ENCODE measurements around the gene PPP4R3A.
A peak's percentile ranks its signal among the peaks of the same experiment; 100 is the strongest.
"Not testable (repeated sequence)": the region's sequence is repeated elsewhere in the genome, so short reads cannot be mapped to it uniquely, and the experiment has no call there.

Gene PPP4R3A

GRCh38 chr14:91429385-91429784 is 80.7 kb downstream of the PPP4R3A start:
- Histone ChIP-seq H3K36me3 (ENCODE audit: insufficient read depth, low read length) (no peaks in the 10 kb centered on the region), H3K27ac (ENCODE audit: low read depth, low read length) (no peak overlapping the region), H3K9me3 (ENCODE audit: insufficient read depth, low read depth, low read length) (0 out of 2 replicates have a peak, but pooled peaks cover 2% of the 10 kb centered on the region), H3K4me3 (ENCODE audit: low read length) (no peak overlapping the region), H3K4me1 (ENCODE audit: insufficient read depth, low read length) (no peaks in the 10 kb centered on the region), H3K9ac (ENCODE audit: low read depth, low read length) (no peak overlapping the region), H3K27me3 (ENCODE audit: insufficient read depth, low read length) (no peaks in the 10 kb centered on the region)
- WGBS = 90% methylated on average over 2 of the region's 3 CpGs

- H3K36me3 ChIP-seq (ENCODE audit: insufficient read depth, low read length); H3K9me3 ChIP-seq (ENCODE audit: insufficient read depth, low read depth, low read length); H3K4me1 ChIP-seq (ENCODE audit: insufficient read depth, low read length); H3K4me3 ChIP-seq (ENCODE audit: low read length); H3K27me3 ChIP-seq (ENCODE audit: insufficient read depth, low read length); H3K27ac ChIP-seq (ENCODE audit: low read depth, low read length); H3K9ac ChIP-seq (ENCODE audit: low read depth, low read length): not testable (repeated sequence)
- 76% methylated on average over 1 of the region's 1 CpG for WGBS
Measured at GRCh38 chr14:91428931-91429330, 81.2 kb downstream of the PPP4R3A start.

GRCh38 chr14:91425531-91425944 is 84.6 kb downstream of the PPP4R3A start:
- 92% methylated on average over 9 of the region's 9 CpGs for WGBS
- H3K36me3 ChIP-seq (ENCODE audit: insufficient read depth, low read length); H3K27me3 ChIP-seq (ENCODE audit: insufficient read depth, low read length); H3K4me3 ChIP-seq (ENCODE audit: low read length); H3K9me3 ChIP-seq (ENCODE audit: insufficient read depth, low read depth, low read length); H3K4me1 ChIP-seq (ENCODE audit: insufficient read depth, low read length); H3K9ac ChIP-seq (ENCODE audit: low read depth, low read length); H3K27ac ChIP-seq (ENCODE audit: low read depth, low read length): not testable (repeated sequence)

- H3K27ac ChIP-seq (ENCODE audit: low read depth, low read length) = no peak overlapping the region
- no peak overlapping the region for H3K9ac ChIP-seq (ENCODE audit: low read depth, low read length)
- 90% methylated on average over 9 of the region's 9 CpGs for WGBS
Measured at GRCh38 chr14:91424813-91425530, 85.1 kb downstream of the PPP4R3A start.

GRCh38 chr14:91420686-91421085 is 89.4 kb downstream of the PPP4R3A start:
- Histone ChIP-seq H3K4me1 (ENCODE audit: insufficient read depth, low read length) (peaks cover 8% of the 10 kb centered on the region), H3K4me3 (ENCODE audit: low read length) (no peak overlapping the region), H3K9me3 (ENCODE audit: insufficient read depth, low read depth, low read length) (0 out of 2 replicates have a peak, but pooled peaks cover 3% of the 10 kb centered on the region), H3K27ac (ENCODE audit: low read depth, low read length) (no peak overlapping the region), H3K36me3 (ENCODE audit: insufficient read depth, low read length) (no peaks in the 10 kb centered on the region), H3K27me3 (ENCODE audit: insufficient read depth, low read length) (no peaks in the 10 kb centered on the region), H3K9ac (ENCODE audit: low read depth, low read length) (no peak overlapping the region)
- WGBS = 91% methylated on average over 2 of the region's 2 CpGs

More at GRCh38 chr14:91424813-91425530, 85.1 kb downstream of the PPP4R3A start:
- H3K4me3 ChIP-seq (ENCODE audit: low read length) = no peak overlapping the region
- no peaks in the 10 kb centered on the region for H3K4me1 ChIP-seq (ENCODE audit: insufficient read depth, low read length)
- H3K27me3 ChIP-seq (ENCODE audit: insufficient read depth, low read length) = no peaks in the 10 kb centered on the region
- 0 out of 2 replicates have a peak, but pooled peaks cover 3% of the 10 kb centered on the region for H3K9me3 ChIP-seq (ENCODE audit: insufficient read depth, low read depth, low read length)
- no peaks in the 10 kb centered on the region for H3K36me3 ChIP-seq (ENCODE audit: insufficient read depth, low read length)

- Histone ChIP-seq H3K27me3 (ENCODE audit: insufficient read depth, low read length) (no peaks in the 10 kb centered on the region), H3K27ac (ENCODE audit: low read depth, low read length) (no peak overlapping the region), H3K4me1 (ENCODE audit: insufficient read depth, low read length) (peaks cover 12% of the 10 kb centered on the region), H3K36me3 (ENCODE audit: insufficient read depth, low read length) (peaks cover under 1% of the 10 kb centered on the region; the same call in 1 of the 2 replicates), H3K9me3 (ENCODE audit: insufficient read depth, low read depth, low read length) (0 out of 2 replicates have a peak, but pooled peaks cover 2% of the 10 kb centered on the region), H3K4me3 (ENCODE audit: low read length) (no peak overlapping the region), H3K9ac (ENCODE audit: low read depth, low read length) (no peak overlapping the region)
- WGBS = 76% methylated on average over 3 of the region's 3 CpGs
Measured at GRCh38 chr14:91419451-91419850, 90.7 kb downstream of the PPP4R3A start.

- Histone ChIP-seq H3K9ac (ENCODE audit: low read depth, low read length) (no peak overlapping the region), H3K27ac (ENCODE audit: low read depth, low read length) (no peak overlapping the region), H3K9me3 (ENCODE audit: insufficient read depth, low read depth, low read length) (no peaks in the 10 kb centered on the region)
Measured at GRCh38 chr14:91419044-91419397, 91.1 kb downstream of the PPP4R3A start.

GRCh38 chr14:91418387-91419043 is 91.6 kb downstream of the PPP4R3A start:
- Histone ChIP-seq H3K36me3 (ENCODE audit: insufficient read depth, low read length) (peaks cover 8% of the 10 kb centered on the region; the same call in 1 of the 2 replicates), H3K9me3 (ENCODE audit: insufficient read depth, low read depth, low read length) (no peaks in the 10 kb centered on the region), H3K9ac (ENCODE audit: low read depth, low read length) (peak overlapping the region; percentile 85), H3K4me3 (ENCODE audit: low read length) (peak overlapping the region; percentile 77), H3K4me1 (ENCODE audit: insufficient read depth, low read length) (peaks cover 21% of the 10 kb centered on the region), H3K27ac (ENCODE audit: low read depth, low read length) (peak overlapping the region; percentile 21; the same call in 1 of the 2 replicates), H3K27me3 (ENCODE audit: insufficient read depth, low read length) (no peaks in the 10 kb centered on the region)
- WGBS = 2% methylated on average over 42 of the region's 42 CpGs

More at GRCh38 chr14:91419044-91419397, 91.1 kb downstream of the PPP4R3A start:
- H3K27me3 ChIP-seq (ENCODE audit: insufficient read depth, low read length) = no peaks in the 10 kb centered on the region
- 66% methylated on average over 12 of the region's 12 CpGs for WGBS
- peaks cover 16% of the 10 kb centered on the region for H3K4me1 ChIP-seq (ENCODE audit: insufficient read depth, low read length)
- peaks cover 5% of the 10 kb centered on the region; the same call in 1 of the 2 replicates for H3K36me3 ChIP-seq (ENCODE audit: insufficient read depth, low read length)
- 0 out of 2 replicates have a peak overlapping the region, but pooled peaks have one; percentile 77 for H3K4me3 ChIP-seq (ENCODE audit: low read length)

- no peaks in the 10 kb centered on the region for H3K27me3 ChIP-seq (ENCODE audit: insufficient read depth, low read length)
- peaks cover 11% of the 10 kb centered on the region; the same call in 1 of the 2 replicates for H3K36me3 ChIP-seq (ENCODE audit: insufficient read depth, low read length)
- H3K27ac ChIP-seq (ENCODE audit: low read depth, low read length) = peak overlapping the region; percentile 21; the same call in 1 of the 2 replicates
- H3K9me3 ChIP-seq (ENCODE audit: insufficient read depth, low read depth, low read length) = no peaks in the 10 kb centered on the region
- H3K4me1 ChIP-seq (ENCODE audit: insufficient read depth, low read length) = peaks cover 27% of the 10 kb centered on the region
- 1% methylated on average over 53 of the region's 53 CpGs for WGBS
- H3K9ac ChIP-seq (ENCODE audit: low read depth, low read length) = peak overlapping the region; percentile 85
- peak overlapping the region; percentile 77 for H3K4me3 ChIP-seq (ENCODE audit: low read length)
Measured at GRCh38 chr14:91417983-91418386, 92.1 kb downstream of the PPP4R3A start.

- peak within 1 kb of the TSS; percentile 77 for H3K4me3 ChIP-seq (ENCODE audit: low read length)
- peaks cover 11% of the 10 kb centered on the region; the same call in 1 of the 2 replicates for H3K36me3 ChIP-seq (ENCODE audit: insufficient read depth, low read length)
- peaks cover 29% of the 10 kb centered on the region for H3K4me1 ChIP-seq (ENCODE audit: insufficient read depth, low read length)
- no peaks in the 10 kb centered on the region for H3K27me3 ChIP-seq (ENCODE audit: insufficient read depth, low read length)
- H3K9me3 ChIP-seq (ENCODE audit: insufficient read depth, low read depth, low read length) = no peaks in the 10 kb centered on the region
- H3K27ac ChIP-seq (ENCODE audit: low read depth, low read length) = peak within 1 kb of the TSS; percentile 21; the same call in 1 of the 2 replicates
- peak within 1 kb of the TSS; percentile 85 for H3K9ac ChIP-seq (ENCODE audit: low read depth, low read length)
- under 1% methylated on average over 103 of the region's 103 CpGs for WGBS
Measured at GRCh38 chr14:91417120-91417982, 92.8 kb downstream of the PPP4R3A start, which contains the start of gene CCDC88C. Gene CCDC88C, minus strand, starts transcription at chr14:91417820. Its CDS starts 130 bp downstream, at chr14:91417690.
